Osteoblast (primary cell): ENCODE results near the gene JAZF1. TPM values are rescaled to one million over a fixed set of nuclear protein-coding genes. Genes with fewer than 3 reads are reported as not detected.

Experiments
- DNase-seq: peaks from one replicate; pipeline ENCODE4 v3.0.0; 2011; ENCODE audit warnings: low spot score, mixed read lengths; ENCODE audit not compliant: insufficient read length; ENCODE audit errors: missing footprints
- H2AFZ ChIP-seq: 2 replicates; pipeline ENCODE4 v1.6.0; 2011; ENCODE audit warnings: mild to moderate bottlenecking, low read length
- H3K27ac ChIP-seq: 2 replicates; pipeline ENCODE4 v1.5.1; 2011; ENCODE audit warnings: mild to moderate bottlenecking, low read depth, low read length, moderate library complexity
- H3K27me3 ChIP-seq: 2 replicates; pipeline ENCODE4 v1.6.0; 2012; ENCODE audit warnings: mild to moderate bottlenecking, control low read depth, inconsistent platforms, low read length, moderate library complexity; ENCODE audit not compliant: insufficient read depth
- H3K36me3 ChIP-seq: 2 replicates; pipeline ENCODE4 v1.5.1; 2011; ENCODE audit warnings: mild to moderate bottlenecking, low read length, control low read depth, moderate library complexity; ENCODE audit not compliant: insufficient read depth
- H3K4me1 ChIP-seq: 2 replicates; pipeline ENCODE4 v1.5.1; 2011; ENCODE audit warnings: mild to moderate bottlenecking, low read length, control low read depth, moderate library complexity; ENCODE audit not compliant: insufficient read depth
- H3K4me2 ChIP-seq: 2 replicates; pipeline ENCODE4 v1.6.0; 2011; ENCODE audit warnings: mild to moderate bottlenecking, low read length; ENCODE audit not compliant: insufficient read depth
- H3K4me3 ChIP-seq: fragments of 200-600 bp; sonication (generic); 3 replicates; pipeline ENCODE4 v1.5.1; 2012; ENCODE audit warnings: mild to moderate bottlenecking, low read length, inconsistent platforms; ENCODE audit not compliant: insufficient read depth
- H3K79me2 ChIP-seq: 2 replicates; pipeline ENCODE4 v1.6.0; 2012; ENCODE audit warnings: mild to moderate bottlenecking, low read length, control low read depth, inconsistent platforms; ENCODE audit not compliant: insufficient read depth
- H3K9me3 ChIP-seq: 2 replicates; pipeline ENCODE4 v1.5.1; 2011; ENCODE audit warnings: low read depth, low read length, control low read depth
- H4K20me1 ChIP-seq: 2 replicates; pipeline ENCODE4 v1.6.0; 2012; ENCODE audit warnings: mild to moderate bottlenecking, low read length, control low read depth; ENCODE audit not compliant: insufficient read depth
- CTCF ChIP-seq: IDR thresholded peaks from 2 replicates; pipeline ENCODE4 v1.5.1; 2011; ENCODE audit warnings: mild to moderate bottlenecking, low read depth, low read length, moderate library complexity; ENCODE audit errors: extremely low read depth
- total RNA-seq: library from RNA; depleted of rRNA; stranded (reverse); fragments of >200 nt; gene quantifications from 2 replicates; pipeline ENCODE4 v1.2.3, GENCODE V29; 2012

Gene JAZF1
- total RNA-seq, 1 donor, result 15.9 TPM

- no peak for TF ChIP-seq CTCF
- H3K27ac ChIP-seq, result no peak overlapping the region
- DNase-seq, result no peak
Observed at GRCh38 chr7:28003408-28003807, 177.2 kb downstream of the JAZF1 start.

GRCh38 chr7:28002638-28003037, 178.0 kb downstream of the JAZF1 start:
- H3K27ac ChIP-seq, result no peak overlapping the region
- no peaks in the 10 kb centered on the region for H3K36me3 ChIP-seq
- H3K79me2 ChIP-seq, result peaks cover 2% of the 10 kb centered on the region
- H3K4me3 ChIP-seq, result no peak overlapping the region
- no peak for DNase-seq
- TF ChIP-seq CTCF, result no peak
- H4K20me1 ChIP-seq, result peaks cover 25% of the 10 kb centered on the region
- no peaks in the 10 kb centered on the region for H3K9me3 ChIP-seq
- H3K4me1 ChIP-seq, result no peaks in the 10 kb centered on the region
- H2AFZ ChIP-seq, result no peak overlapping the region
- H3K27me3 ChIP-seq, result no peaks in the 10 kb centered on the region
- H3K4me2 ChIP-seq, result no peak overlapping the region

More at GRCh38 chr7:28003408-28003807, 177.2 kb downstream of the JAZF1 start:
- no peak overlapping the region for H3K4me2 ChIP-seq
- H4K20me1 ChIP-seq, result peaks cover 25% of the 10 kb centered on the region
- H3K4me3 ChIP-seq, result no peak overlapping the region
- no peaks in the 10 kb centered on the region for H3K27me3 ChIP-seq
- peaks cover 3% of the 10 kb centered on the region for H3K79me2 ChIP-seq
- no peaks in the 10 kb centered on the region for H3K36me3 ChIP-seq
- H2AFZ ChIP-seq, result no peak overlapping the region
- H3K9me3 ChIP-seq, result no peaks in the 10 kb centered on the region
- no peaks in the 10 kb centered on the region for H3K4me1 ChIP-seq

- H3K27me3 ChIP-seq, result no peaks in the 10 kb centered on the region
- TF ChIP-seq CTCF, result no peak
- DNase-seq, result no peak
- H3K79me2 ChIP-seq, result no peaks in the 10 kb centered on the region
- no peaks in the 10 kb centered on the region for H3K9me3 ChIP-seq
- H3K4me3 ChIP-seq, result no peak overlapping the region
- H3K36me3 ChIP-seq, result no peaks in the 10 kb centered on the region
- peaks cover 27% of the 10 kb centered on the region for H4K20me1 ChIP-seq
- no peak overlapping the region for H3K27ac ChIP-seq
- H2AFZ ChIP-seq, result no peak overlapping the region
- H3K4me2 ChIP-seq, result no peak overlapping the region
- no peaks in the 10 kb centered on the region for H3K4me1 ChIP-seq
Observed at GRCh38 chr7:28001896-28002295, 178.7 kb downstream of the JAZF1 start.

- Histone ChIP-seq H3K27ac (no peak overlapping the region), H3K4me1 (peaks cover 5% of the 10 kb centered on the region), H4K20me1 (peaks cover 41% of the 10 kb centered on the region), H3K79me2 (peaks cover 10% of the 10 kb centered on the region), H3K9me3 (no peaks in the 10 kb centered on the region), H3K27me3 (no peaks in the 10 kb centered on the region), H3K4me3 (no peak overlapping the region), H3K36me3 (no peaks in the 10 kb centered on the region), H2AFZ (no peak overlapping the region), H3K4me2 (no peak overlapping the region)
- no peak for DNase-seq
- no peak for TF ChIP-seq CTCF
Observed at GRCh38 chr7:27999829-28000228, 180.8 kb downstream of the JAZF1 start.
